ENCODE measurements around the gene AP1G2. TPM values are rescaled to one million over a fixed set of nuclear protein-coding genes. Genes with fewer than 3 reads are reported as not detected.
"Not testable (repeated sequence)": the region's sequence is repeated elsewhere in the genome, so short reads cannot be mapped to it uniquely, and the experiment has no call there.

Gene AP1G2
- total and polyA plus RNA-seq, 4 donors = 12.4 to 26.6 (median 17.3) TPM

GRCh38 chr14:23588884-23589598, 21.4 kb upstream of the AP1G2 start:
- H3K9ac ChIP-seq (ENCODE audit: low read depth in 1 of 2, low read length in 2 of 2) = no peak overlapping the region
- H3K27ac ChIP-seq (ENCODE audit: low read depth in 1 of 2, low read length in 2 of 2) = no peak overlapping the region
- H3K36me3 ChIP-seq (ENCODE audit: control insufficient read depth in 4 of 4, insufficient read depth in 3 of 4, low read depth in 1 of 4, low read length in 3 of 4) = no peaks in the 10 kb centered on the region
- H3K4me3 ChIP-seq (ENCODE audit: low read depth in 1 of 3, low read length in 3 of 3) = no peak overlapping the region
- peak; percentile 41 for TF ChIP-seq SP1 (IDR thresholded peaks at IDR 0.05)
- no peak for TF ChIP-seq HNF4G (IDR thresholded peaks at IDR 0.05)
- peak; percentile 97 to 98 for TF ChIP-seq RAD21 (IDR thresholded peaks at IDR 0.05)
- peak; percentile 96 for TF ChIP-seq CTCF (IDR thresholded peaks at IDR 0.05; ENCODE audit: low read depth, low read length, missing input control)
- TF ChIP-seq HNF4A (conservative IDR thresholded peaks at IDR 0.05) = peak; percentile 18 to 21
- TF ChIP-seq YY1 (IDR thresholded peaks at IDR 0.05) = peak; percentile 68
- peak; percentile 15 for TF ChIP-seq REST (IDR thresholded peaks at IDR 0.05)
- TF ChIP-seq ZBTB33 (IDR thresholded peaks at IDR 0.05) = no peak
- TF ChIP-seq RXRA (IDR thresholded peaks at IDR 0.05) = peak; percentile 36 to 63
- no peak for TF ChIP-seq FOXA2 (IDR thresholded peaks at IDR 0.05)
- no peak for TF ChIP-seq ATF3 (IDR thresholded peaks at IDR 0.05)
- no peak for TF ChIP-seq JUND (IDR thresholded peaks at IDR 0.05)
- no peak for TF ChIP-seq GABPA (IDR thresholded peaks at IDR 0.05 in 1 of 2, conservative IDR thresholded peaks at IDR 0.05 in 1 of 2)
- peak; percentile 51 for TF ChIP-seq FOXA1 (IDR thresholded peaks at IDR 0.05)
- TF ChIP-seq NR2F2 (IDR thresholded peaks at IDR 0.05) = no peak
- no peak for TF ChIP-seq EGR1 (IDR thresholded peaks at IDR 0.05; ENCODE audit: low read depth in 2 of 2)
- no peak for TF ChIP-seq TAF1 (conservative IDR thresholded peaks at IDR 0.05)
- TF ChIP-seq MAX (IDR thresholded peaks at IDR 0.05) = no peak
- no peaks in the 10 kb centered on the region for H3K9me3 ChIP-seq (ENCODE audit: control insufficient read depth in 4 of 4, low read length in 3 of 4)
- no peaks in the 10 kb centered on the region for H3K27me3 ChIP-seq (ENCODE audit: control insufficient read depth in 4 of 4, insufficient read depth in 4 of 4, low read length in 3 of 4)
- peaks cover 0 to 11% (median 5%) of the 10 kb centered on the region in 4 donors for H3K4me1 ChIP-seq (ENCODE audit: control insufficient read depth in 4 of 4, insufficient read depth in 4 of 4, low read length in 3 of 4)
- DNase-seq (ENCODE audit: low spot score) = peak; percentile 85
- WGBS = 18% methylated on average over 5 of the region's 5 CpGs

GRCh38 chr14:23584527-23585203, 17.1 kb upstream of the AP1G2 start:
- H3K4me3 ChIP-seq (ENCODE audit: low read depth in 1 of 3, low read length in 3 of 3); H3K27ac ChIP-seq (ENCODE audit: low read depth in 1 of 2, low read length in 2 of 2); H3K9ac ChIP-seq (ENCODE audit: low read depth in 1 of 2, low read length in 2 of 2); H3K36me3 ChIP-seq (ENCODE audit: control insufficient read depth in 4 of 4, insufficient read depth in 3 of 4, low read depth in 1 of 4, low read length in 3 of 4); H3K9me3 ChIP-seq (ENCODE audit: control insufficient read depth in 4 of 4, low read length in 3 of 4); H3K27me3 ChIP-seq (ENCODE audit: control insufficient read depth in 4 of 4, insufficient read depth in 4 of 4, low read length in 3 of 4); DNase-seq (ENCODE audit: low spot score): not testable (repeated sequence)
- peaks cover 0 to 11% (median 5%) of the 10 kb centered on the region in 4 donors for H3K4me1 ChIP-seq (ENCODE audit: control insufficient read depth in 4 of 4, insufficient read depth in 4 of 4, low read length in 3 of 4)
- 92% methylated on average over 25 of the region's 26 CpGs for WGBS

- H3K4me1 ChIP-seq (ENCODE audit: control insufficient read depth in 4 of 4, insufficient read depth in 4 of 4, low read length in 3 of 4); H3K27me3 ChIP-seq (ENCODE audit: control insufficient read depth in 4 of 4, insufficient read depth in 4 of 4, low read length in 3 of 4); H3K9me3 ChIP-seq (ENCODE audit: control insufficient read depth in 4 of 4, low read length in 3 of 4); H3K9ac ChIP-seq (ENCODE audit: low read depth in 1 of 2, low read length in 2 of 2); H3K4me3 ChIP-seq (ENCODE audit: low read depth in 1 of 3, low read length in 3 of 3); DNase-seq (ENCODE audit: low spot score); H3K27ac ChIP-seq (ENCODE audit: low read depth in 1 of 2, low read length in 2 of 2); H3K36me3 ChIP-seq (ENCODE audit: control insufficient read depth in 4 of 4, insufficient read depth in 3 of 4, low read depth in 1 of 4, low read length in 3 of 4): not testable (repeated sequence)
- 90% methylated on average over 25 of the region's 25 CpGs for WGBS
Observed at GRCh38 chr14:23583761-23584526, 16.4 kb upstream of the AP1G2 start.
